ENCODE measurements around the gene MED28. TPM values are rescaled to one million over a fixed set of nuclear protein-coding genes. Genes with fewer than 3 reads are reported as not detected.

MED28 gene
- total RNA-seq, 1 donor from 2014 or later = 60.9 TPM

- no peak for DNase-seq
- Mint-ChIP-seq H3K4me1 (ENCODE audit: low read depth, unreplicated experiment) (no peaks in the 10 kb centered on the region), H3K27ac (ENCODE audit: unreplicated experiment) (no peak overlapping the region), H3K27me3 (ENCODE audit: unreplicated experiment) (peaks cover 2% of the 10 kb centered on the region), H3K9me3 (ENCODE audit: unreplicated experiment) (no peaks in the 10 kb centered on the region), H3K36me3 (ENCODE audit: unreplicated experiment) (peaks cover 4% of the 10 kb centered on the region), H3K4me3 (ENCODE audit: unreplicated experiment) (no peak overlapping the region)
- no peak for TF ChIP-seq CTCF (IDR thresholded peaks at IDR 0.05; ENCODE audit: partially characterized antibody, unreplicated experiment)
These were observed 15.8 kb downstream of the MED28 start for GRCh38 chr4:17630228-17630627.

- DNase-seq = no peak
- H3K36me3 Mint-ChIP-seq (ENCODE audit: unreplicated experiment) = no peaks in the 10 kb centered on the region
- H3K9me3 Mint-ChIP-seq (ENCODE audit: unreplicated experiment) = no peaks in the 10 kb centered on the region
These were observed 19.2 kb downstream of the MED28 start for GRCh38 chr4:17633600-17633999.

GRCh38 chr4:17635056-17635455, 20.6 kb downstream of the MED28 start:
- Mint-ChIP-seq H3K36me3 (ENCODE audit: unreplicated experiment) (no peaks in the 10 kb centered on the region), H3K27me3 (ENCODE audit: unreplicated experiment) (no peaks in the 10 kb centered on the region), H3K27ac (ENCODE audit: unreplicated experiment) (no peak overlapping the region), H3K4me1 (ENCODE audit: low read depth, unreplicated experiment) (no peaks in the 10 kb centered on the region), H3K9me3 (ENCODE audit: unreplicated experiment) (no peaks in the 10 kb centered on the region), H3K4me3 (ENCODE audit: unreplicated experiment) (no peak overlapping the region)
- TF ChIP-seq CTCF (IDR thresholded peaks at IDR 0.05; ENCODE audit: partially characterized antibody, unreplicated experiment) = no peak
- DNase-seq = no peak

More at GRCh38 chr4:17633600-17633999, 19.2 kb downstream of the MED28 start:
- Mint-ChIP-seq H3K27ac (ENCODE audit: unreplicated experiment) (no peak overlapping the region), H3K27me3 (ENCODE audit: unreplicated experiment) (no peaks in the 10 kb centered on the region), H3K4me1 (ENCODE audit: low read depth, unreplicated experiment) (no peaks in the 10 kb centered on the region), H3K4me3 (ENCODE audit: unreplicated experiment) (no peak overlapping the region)
- no peak for TF ChIP-seq CTCF (IDR thresholded peaks at IDR 0.05; ENCODE audit: partially characterized antibody, unreplicated experiment)

- no peak for TF ChIP-seq CTCF (IDR thresholded peaks at IDR 0.05; ENCODE audit: partially characterized antibody, unreplicated experiment)
- Mint-ChIP-seq H3K4me1 (ENCODE audit: low read depth, unreplicated experiment) (no peaks in the 10 kb centered on the region), H3K9me3 (ENCODE audit: unreplicated experiment) (no peaks in the 10 kb centered on the region), H3K27me3 (ENCODE audit: unreplicated experiment) (no peaks in the 10 kb centered on the region), H3K4me3 (ENCODE audit: unreplicated experiment) (no peak overlapping the region), H3K27ac (ENCODE audit: unreplicated experiment) (peak overlapping the region; percentile 83), H3K36me3 (ENCODE audit: unreplicated experiment) (no peaks in the 10 kb centered on the region)
- DNase-seq = no peak
These were observed 21.9 kb downstream of the MED28 start for GRCh38 chr4:17636341-17636695.

- H3K4me1 Mint-ChIP-seq (ENCODE audit: low read depth, unreplicated experiment) = no peaks in the 10 kb centered on the region
- H3K36me3 Mint-ChIP-seq (ENCODE audit: unreplicated experiment) = no peaks in the 10 kb centered on the region
- H3K27ac Mint-ChIP-seq (ENCODE audit: unreplicated experiment) = peak overlapping the region; percentile 83
- DNase-seq = peak; percentile 91
- TF ChIP-seq CTCF (IDR thresholded peaks at IDR 0.05; ENCODE audit: partially characterized antibody, unreplicated experiment) = peak; percentile 90
- no peaks in the 10 kb centered on the region for H3K27me3 Mint-ChIP-seq (ENCODE audit: unreplicated experiment)
- no peaks in the 10 kb centered on the region for H3K9me3 Mint-ChIP-seq (ENCODE audit: unreplicated experiment)
- H3K4me3 Mint-ChIP-seq (ENCODE audit: unreplicated experiment) = no peak overlapping the region
These were observed 22.5 kb downstream of the MED28 start for GRCh38 chr4:17636696-17637622.

Measured in glutamatergic neuron (in vitro differentiated cells).